ENCODE data around the gene PIP5K1B.

GRCh38 chr9:69001921-69002320 lies 296.9 kb downstream of the PIP5K1B start:
- TF ChIP-seq EZH2phosphoT487 (IDR thresholded peaks at IDR 0.05; ENCODE audit: borderline replicate concordance, low read depth, low read length): no peak
- TF ChIP-seq, protein P1, sequence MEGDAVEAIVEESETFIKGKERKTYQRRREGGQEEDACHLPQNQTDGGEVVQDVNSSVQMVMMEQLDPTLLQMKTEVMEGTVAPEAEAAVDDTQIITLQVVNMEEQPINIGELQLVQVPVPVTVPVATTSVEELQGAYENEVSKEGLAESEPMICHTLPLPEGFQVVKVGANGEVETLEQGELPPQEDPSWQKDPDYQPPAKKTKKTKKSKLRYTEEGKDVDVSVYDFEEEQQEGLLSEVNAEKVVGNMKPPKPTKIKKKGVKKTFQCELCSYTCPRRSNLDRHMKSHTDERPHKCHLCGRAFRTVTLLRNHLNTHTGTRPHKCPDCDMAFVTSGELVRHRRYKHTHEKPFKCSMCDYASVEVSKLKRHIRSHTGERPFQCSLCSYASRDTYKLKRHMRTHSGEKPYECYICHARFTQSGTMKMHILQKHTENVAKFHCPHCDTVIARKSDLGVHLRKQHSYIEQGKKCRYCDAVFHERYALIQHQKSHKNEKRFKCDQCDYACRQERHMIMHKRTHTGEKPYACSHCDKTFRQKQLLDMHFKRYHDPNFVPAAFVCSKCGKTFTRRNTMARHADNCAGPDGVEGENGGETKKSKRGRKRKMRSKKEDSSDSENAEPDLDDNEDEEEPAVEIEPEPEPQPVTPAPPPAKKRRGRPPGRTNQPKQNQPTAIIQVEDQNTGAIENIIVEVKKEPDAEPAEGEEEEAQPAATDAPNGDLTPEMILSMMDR (conservative IDR thresholded peaks at IDR 0.05; ENCODE audit: low read length): no peak

Measured in OCI-LY7 (cell line).